ENCODE results near the gene ANP32A.

- TF ChIP-seq EZH2 (IDR thresholded peaks at IDR 0.05; ENCODE audit: borderline replicate concordance, low read depth, low read length, severe bottlenecking) (no peak), CTCF (IDR thresholded peaks at IDR 0.05; ENCODE audit: borderline replicate concordance, extremely low read depth, low read length, poor library complexity, severe bottlenecking) (no peak)
These were observed 90.8 kb downstream of the ANP32A start for GRCh38 chr15:68729789-68730411.

Measured in DND-41 (cell line).